GM13977 (cell line): ENCODE results near the gene CDC6.
A peak's percentile ranks its signal among the peaks of the same experiment; 100 is the strongest.

Experiments
- DNase-seq: peaks from one replicate; pipeline ENCODE4 v3.0.0; 2012; ENCODE audit warnings: low spot score
- in situ Hi-C: fragments of 300-500 bp; cut with MboI; formaldehyde crosslinking; loops from one replicate; pipeline ENCODE4 v1.12.0; 2022; ENCODE audit warnings: low sequenced_read_pairs, low pct_unique_long_range_greater_than_20kb, mixed read lengths, inconsistent platforms; ENCODE audit not compliant: unreplicated experiment
- TF ChIP-seq, protein P1 (sequence below): IDR thresholded peaks from 2 replicates; pipeline ENCODE4 v1.5.1; 2012; ENCODE audit warnings: mild to moderate bottlenecking, control low read depth; ENCODE audit not compliant: insufficient read depth; ENCODE audit errors: extremely low read depth, missing control alignments

Gene CDC6

GRCh38 chr17:40287494-40288369 is at the start of gene CDC6:
CDC6 (plus strand) TSS chr17:40287879; CDS start chr17:40289421, 1,542 bp downstream.
- in situ Hi-C loops = loop anchor here (10.0 kb wide), 1 partner anchor 83 kb away; no protein-coding TSS in a partner anchor
- TF ChIP-seq, protein P1, sequence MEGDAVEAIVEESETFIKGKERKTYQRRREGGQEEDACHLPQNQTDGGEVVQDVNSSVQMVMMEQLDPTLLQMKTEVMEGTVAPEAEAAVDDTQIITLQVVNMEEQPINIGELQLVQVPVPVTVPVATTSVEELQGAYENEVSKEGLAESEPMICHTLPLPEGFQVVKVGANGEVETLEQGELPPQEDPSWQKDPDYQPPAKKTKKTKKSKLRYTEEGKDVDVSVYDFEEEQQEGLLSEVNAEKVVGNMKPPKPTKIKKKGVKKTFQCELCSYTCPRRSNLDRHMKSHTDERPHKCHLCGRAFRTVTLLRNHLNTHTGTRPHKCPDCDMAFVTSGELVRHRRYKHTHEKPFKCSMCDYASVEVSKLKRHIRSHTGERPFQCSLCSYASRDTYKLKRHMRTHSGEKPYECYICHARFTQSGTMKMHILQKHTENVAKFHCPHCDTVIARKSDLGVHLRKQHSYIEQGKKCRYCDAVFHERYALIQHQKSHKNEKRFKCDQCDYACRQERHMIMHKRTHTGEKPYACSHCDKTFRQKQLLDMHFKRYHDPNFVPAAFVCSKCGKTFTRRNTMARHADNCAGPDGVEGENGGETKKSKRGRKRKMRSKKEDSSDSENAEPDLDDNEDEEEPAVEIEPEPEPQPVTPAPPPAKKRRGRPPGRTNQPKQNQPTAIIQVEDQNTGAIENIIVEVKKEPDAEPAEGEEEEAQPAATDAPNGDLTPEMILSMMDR = no peak
- DNase-seq = peak; percentile 95

DNA sequence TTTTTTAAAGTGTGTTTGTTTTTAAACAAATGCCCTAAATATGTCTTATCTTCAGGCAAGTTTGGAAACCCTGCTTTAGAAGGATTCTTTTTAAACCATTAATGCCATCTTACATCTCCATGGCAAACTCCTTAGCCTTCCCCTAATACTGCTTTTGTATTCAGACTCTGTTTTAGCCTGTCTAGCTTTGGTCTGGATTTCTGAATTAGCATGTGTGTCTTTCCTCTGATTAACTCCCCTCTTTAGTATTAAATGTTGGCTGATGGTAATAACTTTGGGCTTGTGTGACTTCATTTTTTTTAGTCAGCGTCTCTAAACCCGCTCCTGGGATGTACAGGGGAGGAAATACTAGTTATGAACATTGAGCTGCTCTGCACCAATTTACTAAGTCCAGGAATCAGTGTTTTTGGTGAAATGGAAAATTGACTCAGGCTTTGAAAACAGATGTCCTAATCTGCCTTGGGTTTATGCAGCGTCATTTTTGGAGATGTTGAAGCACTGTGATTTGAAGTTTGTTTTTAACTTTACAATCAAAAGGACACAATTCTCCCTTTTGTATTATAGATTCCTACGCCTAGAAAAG is 46.3 kb upstream of the CDC6 start:
- TF ChIP-seq, protein P1 = no peak

GRCh38 chr17:40242774-40243173 is 44.9 kb upstream of the CDC6 start:
- TF ChIP-seq, protein P1 = no peak
- in situ Hi-C loops = no loop called here
- no peak for DNase-seq

More for the DNA sequence above, 46.3 kb upstream of the CDC6 start:
- no peak for DNase-seq
- in situ Hi-C loops = no loop called here

DNA sequence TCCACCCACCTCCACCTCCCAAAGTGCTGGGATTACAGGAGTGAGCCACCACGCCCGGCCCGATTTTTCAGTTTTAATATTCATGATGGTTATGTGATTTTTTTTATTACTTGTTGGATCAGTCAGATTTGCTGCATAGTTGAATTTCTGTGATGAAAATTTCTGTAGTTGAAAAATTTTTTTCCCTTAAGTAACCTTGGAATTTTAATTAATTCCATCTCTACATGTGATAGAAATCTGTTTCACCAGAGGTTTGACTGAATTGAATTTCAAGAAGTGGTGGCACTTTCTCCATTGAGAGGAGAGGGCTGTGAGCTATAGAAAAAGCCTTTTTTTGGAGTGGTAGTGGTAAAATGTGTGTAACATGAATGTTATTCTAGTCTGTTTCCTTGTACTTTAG is 43.9 kb upstream of the CDC6 start:
- no peak for DNase-seq
- in situ Hi-C loops = no loop called here
- TF ChIP-seq, protein P1 = no peak

DNA sequence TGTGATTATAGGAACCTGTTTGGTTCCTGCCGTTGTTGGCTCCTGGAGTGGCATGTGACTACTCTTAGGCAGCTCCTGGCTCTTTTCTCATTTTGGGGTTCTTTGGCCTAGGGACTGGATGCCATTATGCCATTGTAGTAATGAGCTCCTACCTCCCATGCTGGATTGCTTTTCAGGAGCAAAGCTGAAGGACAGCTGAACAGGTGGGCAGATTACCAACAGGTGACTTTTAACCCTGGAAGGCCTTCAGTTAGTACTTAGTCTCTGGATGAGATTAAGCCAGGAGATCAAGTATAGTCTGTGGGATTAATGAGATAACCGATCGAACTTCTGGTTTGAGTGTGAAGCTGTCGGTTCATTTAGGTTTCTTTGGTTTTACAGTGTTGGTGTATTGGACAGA is 43.4 kb upstream of the CDC6 start:
- no peak for DNase-seq
- in situ Hi-C loops = no loop called here
- TF ChIP-seq, protein P1 = no peak

GRCh38 chr17:40247926-40248495 is 39.7 kb upstream of the CDC6 start:
- TF ChIP-seq, protein P1 = no peak
- in situ Hi-C loops = no loop called here
- no peak for DNase-seq
